ENCODE results near the gene SYNJ2BP. TPM values are rescaled to one million over a fixed set of nuclear protein-coding genes. Genes with fewer than 3 reads are reported as not detected.
A peak's percentile ranks its signal among the peaks of the same experiment; 100 is the strongest.

Gene SYNJ2BP
- total RNA-seq, 1 experiment from 2014 or later = 27.9 TPM

- no peak for TF ChIP-seq MYBL2 (CRISPR knock-in tag; IDR thresholded peaks at IDR 0.05)
- TF ChIP-seq MXD4 (CRISPR knock-in tag; IDR thresholded peaks at IDR 0.05; ENCODE audit: borderline replicate concordance) = no peak
- no peak for TF ChIP-seq JAZF1 (CRISPR knock-in tag; IDR thresholded peaks at IDR 0.05)
- no peak for TF ChIP-seq ZNF232 (CRISPR knock-in tag; IDR thresholded peaks at IDR 0.05)
- TF ChIP-seq ZNF121 (CRISPR knock-in tag; IDR thresholded peaks at IDR 0.05) = no peak
Observed at GRCh38 chr14:70398706-70399431, 18.0 kb downstream of the SYNJ2BP start (continued).

- TF ChIP-seq ZNF425 (CRISPR knock-in tag; conservative IDR thresholded peaks at IDR 0.05) = no peak
- TF ChIP-seq MLX (CRISPR knock-in tag; IDR thresholded peaks at IDR 0.05) = no peak
- DNase-seq (ENCODE audit: low spot score) = no peak
- POLR2A ChIA-PET = no interaction called here
Observed at GRCh38 chr14:70398280-70398679, 18.6 kb downstream of the SYNJ2BP start.

GRCh38 chr14:70397746-70398145, 19.1 kb downstream of the SYNJ2BP start:
- TF ChIP-seq TCF7 (CRISPR knock-in tag; IDR thresholded peaks at IDR 0.05; ENCODE audit: low read depth) = no peak
- TF ChIP-seq CDX4 (CRISPR knock-in tag; IDR thresholded peaks at IDR 0.05; ENCODE audit: borderline replicate concordance) = no peak
- no peak for TF ChIP-seq RELA (CRISPR knock-in tag; IDR thresholded peaks at IDR 0.05; ENCODE audit: borderline replicate concordance)
- no peak for TF ChIP-seq ZNF138 (CRISPR knock-in tag; conservative IDR thresholded peaks at IDR 0.05)
- TF ChIP-seq IRF1 (CRISPR knock-in tag; IDR thresholded peaks at IDR 0.05) = no peak
- TF ChIP-seq ZNF232 (CRISPR knock-in tag; IDR thresholded peaks at IDR 0.05) = no peak
- TF ChIP-seq FOXJ3 (CRISPR knock-in tag; IDR thresholded peaks at IDR 0.05; ENCODE audit: borderline replicate concordance) = no peak
- no peak for TF ChIP-seq ESRRA (CRISPR knock-in tag; IDR thresholded peaks at IDR 0.05; ENCODE audit: borderline replicate concordance)
- Mint-ChIP-seq H3K9me3 (peaks cover 11% of the 10 kb centered on the region), H3K27me3 (ENCODE audit: low read depth) (no peaks in the 10 kb centered on the region), H3K4me3 (no peak overlapping the region), H3K27ac (peak overlapping the region; percentile 91; the same call in 1 of the 2 replicates), H3K4me1 (peaks cover 13% of the 10 kb centered on the region), H3K36me3 (peaks cover 18% of the 10 kb centered on the region)
- no peak for ATAC-seq
- CTCF ChIA-PET = interaction anchor here (0.7 to 1.4 kb wide), 4 partner anchors 11 to 316 kb away, joined by 3 to 5 read pairs (median 4); no protein-coding TSS in a partner anchor
- DNase-seq (ENCODE audit: low spot score) = no peak
- POLR2A ChIA-PET = interaction anchor here (0.6 kb wide), 1 partner anchor 137 kb away, joined by 3 read pairs; the partner anchor contains the start of gene ADAM20

More at GRCh38 chr14:70398280-70398679, 18.6 kb downstream of the SYNJ2BP start:
- CTCF ChIA-PET = interaction anchor here (0.6 to 1.4 kb wide), 4 partner anchors 8 to 315 kb away, joined by 3 to 5 read pairs (median 4); no protein-coding TSS in a partner anchor
- Mint-ChIP-seq H3K9me3 (peaks cover 9% of the 10 kb centered on the region), H3K4me1 (peaks cover 17% of the 10 kb centered on the region), H3K27me3 (ENCODE audit: low read depth) (no peaks in the 10 kb centered on the region), H3K27ac (no peak overlapping the region), H3K4me3 (no peak overlapping the region), H3K36me3 (peaks cover 13% of the 10 kb centered on the region)
- ATAC-seq = no peak
